GM21825 (cell line): ENCODE data around the gene CACNA1H.

ENCODE experiments used
- ATAC-seq: cut with Tn5 transposase; IDR thresholded peaks from one replicate; pipeline ENCODE4 v1.9.1; 2021; ENCODE audit warnings: mild to moderate bottlenecking, moderate library complexity; ENCODE audit not compliant: unreplicated experiment

The CACNA1H gene

DNA sequence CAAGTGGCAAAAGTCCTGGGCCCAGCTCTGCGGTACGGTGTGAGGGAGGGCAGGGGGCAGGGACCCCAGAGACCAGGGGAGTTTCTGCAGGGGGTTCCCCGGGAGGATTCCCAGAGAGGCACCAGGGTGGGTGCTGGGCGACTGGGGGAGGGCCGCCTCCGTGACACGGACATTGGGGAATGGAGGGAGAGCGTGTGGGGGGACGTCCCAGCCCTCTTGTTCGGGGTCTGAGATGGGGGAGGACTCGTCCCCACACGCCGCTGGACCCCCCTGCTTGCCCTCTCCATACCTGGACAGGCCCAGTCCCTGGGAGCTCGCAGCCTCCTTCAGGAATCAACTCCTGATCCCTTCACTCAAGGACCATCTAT is 30.5 kb upstream of the CACNA1H start:
- ATAC-seq: no peak

DNA sequence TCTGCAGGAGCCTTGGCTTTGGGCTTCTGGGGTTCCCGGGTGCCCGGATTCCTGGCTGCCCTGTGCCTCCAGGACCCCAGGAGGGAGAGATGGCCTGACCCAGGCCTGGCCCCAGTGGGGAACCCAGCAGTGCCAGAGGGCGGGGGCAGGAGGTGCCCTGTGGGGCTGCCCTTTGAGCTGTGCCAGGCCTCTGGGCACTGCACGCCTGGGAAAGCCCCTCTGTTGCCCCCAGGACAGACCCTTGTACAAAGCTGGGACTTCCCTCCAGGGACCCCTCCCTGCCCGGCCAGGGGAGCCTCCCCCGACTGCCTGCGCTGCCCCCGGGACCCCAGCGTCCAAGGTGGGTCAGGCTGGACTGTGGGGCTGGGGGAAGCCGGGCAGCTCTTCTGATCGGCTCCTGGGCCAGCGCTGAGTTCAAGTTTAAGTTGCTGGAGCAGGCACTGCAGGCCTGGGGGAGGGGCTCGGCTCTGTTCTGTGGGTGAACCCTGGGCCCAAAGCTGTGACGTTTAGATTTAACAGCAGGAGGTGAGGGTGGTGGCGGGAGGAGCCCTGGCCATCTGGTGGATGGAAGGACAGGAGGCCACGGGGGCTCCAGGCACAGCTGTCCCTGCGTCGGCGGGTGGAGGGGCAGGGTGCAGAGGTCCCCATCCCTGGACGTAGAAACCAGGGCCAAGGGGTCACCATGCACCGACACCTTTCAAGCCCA is 29.2 kb upstream of the CACNA1H start:
- no peak for ATAC-seq

DNA sequence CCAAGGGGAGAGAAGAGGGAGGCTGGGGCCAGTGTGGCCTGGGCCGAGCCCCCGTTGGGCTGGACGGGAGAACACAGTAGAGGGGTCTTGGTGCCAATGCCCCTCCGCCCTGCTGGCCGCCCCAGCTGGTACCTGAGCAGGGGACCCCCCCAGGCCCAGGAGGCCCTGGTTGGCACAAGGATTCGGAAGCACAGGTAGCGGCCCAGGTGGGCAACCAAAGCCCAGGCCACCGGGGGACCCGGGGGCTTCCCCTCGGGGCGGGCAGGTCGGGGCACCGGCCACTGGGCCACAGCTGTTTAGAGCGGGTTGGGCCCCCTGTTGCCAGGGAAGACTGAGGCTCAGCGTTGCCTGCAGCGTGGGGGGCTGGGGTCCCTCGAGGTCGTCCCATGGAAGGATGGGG is 28.6 kb upstream of the CACNA1H start:
- ATAC-seq: no peak

DNA sequence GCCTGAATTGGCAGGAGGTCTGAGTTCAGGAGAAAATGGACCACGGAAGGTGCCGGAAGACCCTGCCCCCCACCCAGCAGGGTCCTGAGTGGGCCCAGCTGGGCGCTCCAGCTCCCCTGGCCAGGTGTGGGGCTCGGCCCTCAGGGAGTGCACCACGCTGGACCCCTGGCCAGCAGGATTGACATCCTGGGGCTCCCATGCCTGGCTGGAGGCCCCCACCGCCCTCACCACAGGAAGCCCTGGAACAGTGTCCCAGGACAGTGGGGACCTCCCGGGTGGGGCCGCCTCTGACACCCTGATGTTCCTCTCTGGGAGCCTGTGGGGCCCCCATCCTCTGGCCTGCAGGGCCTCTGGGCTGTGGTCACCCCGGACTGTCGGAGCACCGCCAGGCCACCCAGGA is 28.1 kb upstream of the CACNA1H start:
- no peak for ATAC-seq

DNA sequence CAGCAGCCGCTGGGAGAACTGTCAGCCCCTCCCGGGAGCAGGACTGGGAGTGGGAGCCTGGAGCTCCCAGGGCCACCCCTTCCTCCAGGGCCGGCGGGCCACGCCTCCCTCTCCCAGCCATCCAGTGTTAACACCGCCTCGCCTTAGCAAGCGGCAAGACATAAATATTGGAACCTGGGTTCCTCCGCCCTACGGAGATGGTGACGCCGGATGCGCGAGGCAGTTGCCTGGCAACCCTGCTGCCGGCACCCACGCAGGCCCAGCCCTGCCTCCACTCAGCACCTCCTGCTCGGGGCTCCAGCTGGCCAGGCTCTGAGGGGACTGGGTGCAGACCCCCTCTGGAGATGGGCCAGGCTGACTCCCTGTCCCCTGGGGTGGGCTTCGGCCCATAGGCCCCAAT is 27.4 kb upstream of the CACNA1H start:
- ATAC-seq: no peak

DNA sequence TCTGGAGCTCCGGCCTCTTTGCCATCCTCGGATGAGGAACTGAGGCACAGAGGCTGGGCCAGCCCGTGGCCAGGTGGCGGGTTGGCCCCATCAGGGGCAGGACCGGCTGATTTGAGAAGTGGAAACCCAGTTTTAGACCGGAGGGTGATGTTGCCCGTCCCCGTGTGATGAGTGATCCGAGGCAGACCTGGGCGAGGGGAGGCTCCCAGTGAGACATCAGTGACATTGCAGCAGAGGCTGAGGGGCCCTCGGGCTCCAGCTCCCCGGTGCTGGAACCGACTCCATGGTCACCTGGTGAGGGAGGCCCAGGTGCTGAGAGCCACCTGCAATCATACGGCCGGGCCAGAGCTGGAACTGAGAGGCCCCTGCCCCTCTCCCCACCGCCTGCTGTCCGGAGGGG is 26.9 kb upstream of the CACNA1H start:
- ATAC-seq: no peak

DNA sequence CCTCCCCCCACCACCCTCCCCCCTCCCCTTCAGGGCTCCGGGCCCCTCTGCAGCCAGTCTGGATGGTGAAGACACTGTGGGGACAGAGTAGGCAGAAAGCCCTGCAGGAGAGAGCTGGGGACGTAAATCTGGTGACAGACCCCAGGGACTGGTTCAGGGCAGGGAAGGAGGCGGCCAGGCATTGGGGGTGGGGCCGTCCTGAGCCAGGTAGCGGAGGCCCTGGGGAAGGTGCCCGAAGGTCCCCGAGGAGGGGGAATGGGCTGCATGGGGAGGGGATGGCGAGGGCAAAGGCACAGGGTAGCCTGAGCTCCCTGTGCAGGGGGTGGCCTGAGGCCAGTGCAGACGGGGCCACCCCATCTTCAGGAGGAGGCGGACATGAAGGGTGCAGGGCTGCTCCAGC is 26.3 kb upstream of the CACNA1H start:
- ATAC-seq: no peak

DNA sequence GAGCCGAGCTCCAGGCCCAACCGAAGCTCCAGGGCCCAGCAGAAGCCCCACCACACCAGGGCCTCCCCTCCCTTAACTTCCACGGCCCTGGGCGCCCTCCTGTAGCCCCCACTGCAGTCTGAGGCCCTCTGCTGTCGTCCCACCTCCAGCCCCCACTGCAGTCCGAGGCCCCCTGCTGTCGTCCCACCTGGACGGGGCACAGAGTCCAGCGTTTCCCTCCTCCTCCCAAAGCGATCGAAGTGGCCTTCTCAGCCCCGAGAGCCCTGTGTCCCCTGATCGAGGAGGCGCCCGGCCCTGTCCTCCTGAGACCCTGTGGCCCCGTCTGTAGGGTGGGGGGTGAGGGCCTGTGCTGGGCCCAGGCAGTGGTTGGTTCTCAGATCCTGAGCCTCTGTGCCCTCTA is 25.8 kb upstream of the CACNA1H start:
- ATAC-seq: no peak

DNA sequence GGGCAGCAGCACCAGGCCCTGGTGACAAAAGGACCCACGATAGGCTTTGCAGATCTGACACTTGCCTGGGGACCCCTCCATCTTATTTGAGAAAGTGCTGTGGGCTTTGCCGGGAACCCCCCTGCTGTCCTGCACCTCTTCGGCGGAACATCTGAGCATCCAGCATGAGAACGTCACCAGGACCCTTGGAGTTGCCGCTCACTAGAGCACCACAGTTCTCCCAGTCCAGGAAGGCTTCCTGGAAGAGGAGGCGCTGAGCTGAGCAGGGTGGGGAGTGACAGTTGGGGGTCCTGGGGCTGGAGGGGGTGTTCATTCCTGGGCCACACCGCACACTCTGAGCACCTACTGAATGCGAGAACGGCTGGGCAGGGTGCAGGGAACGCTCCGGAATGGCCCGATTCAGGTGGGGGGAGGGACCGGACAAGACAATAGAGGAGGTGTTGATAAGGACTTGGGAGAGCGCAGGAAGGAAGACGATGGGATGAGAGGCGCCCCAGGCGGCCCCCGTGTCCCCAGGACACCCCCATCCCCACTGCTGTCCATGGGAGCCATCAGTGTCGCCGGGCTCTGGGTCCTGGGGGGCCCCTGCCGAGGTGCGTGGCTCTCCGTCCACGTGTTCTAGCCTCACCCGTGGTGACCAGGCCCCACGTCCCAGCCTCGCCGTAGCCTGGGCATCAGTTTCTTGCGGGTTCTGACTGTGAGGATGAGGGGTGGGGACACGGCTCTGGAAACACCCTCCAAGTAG is 24.8 kb upstream of the CACNA1H start:
- ATAC-seq: no peak

DNA sequence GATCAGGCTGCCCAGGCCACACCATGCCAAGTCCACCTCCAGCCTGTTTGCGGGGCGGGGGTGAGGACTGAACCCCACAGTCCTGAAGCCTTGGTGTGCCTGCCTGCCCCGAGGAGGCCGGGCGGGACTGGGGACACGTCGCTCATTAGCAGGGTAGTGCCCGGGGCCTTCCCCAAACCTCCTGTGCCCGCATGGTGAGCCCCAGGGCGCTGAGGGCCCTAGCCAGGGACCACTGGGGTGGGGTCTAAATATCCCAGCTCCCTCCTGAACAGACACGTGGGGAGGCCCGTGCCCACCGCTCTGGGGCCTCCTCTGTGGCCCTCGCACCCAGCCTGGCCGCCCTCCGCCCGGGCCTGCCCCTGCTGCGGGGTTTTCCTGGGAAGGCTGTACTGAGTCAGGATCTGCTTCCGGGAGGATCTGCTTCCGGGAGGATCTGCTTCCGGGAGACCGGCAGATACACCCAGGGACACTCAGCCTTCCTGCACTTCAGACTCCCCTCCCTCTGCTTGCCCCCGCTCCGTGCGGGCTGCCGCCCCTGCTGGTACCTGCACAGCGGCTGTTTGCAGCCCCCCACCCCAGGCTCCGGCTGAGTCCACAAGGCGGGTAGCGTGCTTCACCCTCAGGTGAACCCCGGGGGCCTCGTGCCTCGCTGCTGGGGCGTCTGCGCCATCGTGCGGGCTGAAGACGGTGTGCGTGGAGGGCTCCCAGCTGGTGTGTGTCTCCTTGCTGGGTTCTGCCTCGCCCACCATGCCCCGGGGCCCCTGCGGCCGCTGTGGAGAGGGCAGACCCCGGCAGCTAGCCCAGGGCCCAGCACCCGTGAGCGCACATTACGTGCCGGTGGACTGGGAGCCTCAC is 23.6 kb upstream of the CACNA1H start:
- no peak for ATAC-seq

DNA sequence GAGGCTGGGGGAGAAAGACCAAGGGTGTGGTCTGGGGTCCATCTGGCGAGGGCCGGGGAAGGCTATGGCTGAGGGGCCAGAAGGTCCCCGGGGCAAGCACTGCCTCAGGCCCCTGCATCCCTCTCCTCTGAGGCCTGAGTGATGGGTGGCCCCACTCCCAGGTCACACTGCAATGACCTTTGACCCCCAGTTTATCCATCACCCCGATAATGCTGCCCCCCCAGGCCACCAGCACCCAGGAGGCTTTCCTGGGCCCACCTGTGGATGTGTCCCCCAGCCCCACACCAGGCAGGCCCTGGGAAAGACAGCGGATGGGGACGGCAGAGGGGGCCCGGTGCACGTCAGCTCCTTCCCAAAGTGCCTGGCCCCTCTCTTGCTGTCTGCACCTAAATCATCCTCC is 22.5 kb upstream of the CACNA1H start:
- ATAC-seq: no peak

DNA sequence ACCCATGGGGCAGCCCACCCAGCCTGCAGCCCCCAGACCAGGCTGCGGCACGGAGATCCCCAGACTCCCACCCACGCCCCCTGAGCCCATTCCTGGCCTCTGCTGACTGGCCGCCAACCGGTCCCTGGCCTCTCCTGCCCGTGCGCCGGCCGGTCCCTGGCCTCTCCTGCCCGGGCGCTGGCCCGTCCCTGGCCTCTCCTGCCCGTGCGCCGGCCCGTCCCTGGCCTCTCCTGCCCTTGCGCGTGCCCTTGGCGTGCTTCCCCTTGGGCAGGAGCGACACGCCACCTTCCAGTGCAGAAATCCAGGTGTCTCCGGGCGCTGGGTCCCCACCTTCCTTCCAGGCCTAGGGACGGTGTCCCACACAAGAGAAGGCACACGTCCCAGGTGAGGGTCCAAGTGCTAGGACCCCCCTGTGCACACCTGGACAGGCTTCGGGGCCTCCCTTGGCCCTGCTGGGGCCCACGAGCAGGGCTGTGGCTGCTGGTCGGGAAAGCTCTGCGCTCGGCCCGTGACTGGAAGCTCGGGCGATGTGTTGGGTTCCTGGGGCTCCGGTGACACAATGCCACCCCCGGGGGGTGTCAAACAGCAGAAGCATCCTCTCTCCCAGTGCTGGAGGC is 21.4 kb upstream of the CACNA1H start:
- no peak for ATAC-seq

DNA sequence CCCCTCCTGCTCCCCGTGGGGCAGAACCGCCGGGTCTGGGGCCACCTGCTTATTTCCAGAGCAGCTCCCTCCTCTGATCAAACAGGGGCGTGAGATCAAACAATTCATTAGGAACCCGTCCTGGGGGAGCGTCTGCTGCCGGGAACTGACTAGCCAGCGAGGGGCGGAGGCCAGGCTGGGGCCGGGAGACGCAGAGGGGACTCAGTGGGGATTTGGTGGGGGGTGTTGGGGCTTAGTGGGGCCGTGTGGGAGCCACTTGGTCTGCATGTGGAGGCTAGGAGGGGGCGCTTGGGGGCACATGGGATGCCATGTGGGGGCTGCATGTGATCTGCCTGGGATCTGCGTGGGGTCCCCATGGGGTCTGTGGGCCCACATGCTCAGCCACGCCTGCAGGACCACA is 20.5 kb upstream of the CACNA1H start:
- ATAC-seq: no peak

DNA sequence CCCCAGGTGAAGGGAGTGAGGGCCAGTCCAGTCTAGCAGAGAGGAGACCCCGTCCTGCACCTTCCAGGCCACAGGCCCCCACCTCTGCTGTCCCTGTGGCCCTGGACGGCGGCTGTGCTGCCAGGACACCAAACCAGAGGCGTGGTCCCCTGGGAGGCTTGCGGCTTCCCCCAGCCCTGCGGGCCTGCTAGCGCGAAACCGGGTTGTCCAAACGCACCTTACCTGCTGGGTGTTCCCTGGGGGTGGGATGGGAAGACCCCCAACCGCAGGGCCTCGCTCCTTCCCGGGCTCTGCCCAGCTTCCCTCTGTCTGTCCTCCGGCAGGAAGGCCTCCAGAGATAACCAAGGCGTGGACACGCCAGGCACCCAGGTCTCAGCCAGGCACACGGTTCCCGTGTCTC is 19.6 kb upstream of the CACNA1H start:
- ATAC-seq: no peak

DNA sequence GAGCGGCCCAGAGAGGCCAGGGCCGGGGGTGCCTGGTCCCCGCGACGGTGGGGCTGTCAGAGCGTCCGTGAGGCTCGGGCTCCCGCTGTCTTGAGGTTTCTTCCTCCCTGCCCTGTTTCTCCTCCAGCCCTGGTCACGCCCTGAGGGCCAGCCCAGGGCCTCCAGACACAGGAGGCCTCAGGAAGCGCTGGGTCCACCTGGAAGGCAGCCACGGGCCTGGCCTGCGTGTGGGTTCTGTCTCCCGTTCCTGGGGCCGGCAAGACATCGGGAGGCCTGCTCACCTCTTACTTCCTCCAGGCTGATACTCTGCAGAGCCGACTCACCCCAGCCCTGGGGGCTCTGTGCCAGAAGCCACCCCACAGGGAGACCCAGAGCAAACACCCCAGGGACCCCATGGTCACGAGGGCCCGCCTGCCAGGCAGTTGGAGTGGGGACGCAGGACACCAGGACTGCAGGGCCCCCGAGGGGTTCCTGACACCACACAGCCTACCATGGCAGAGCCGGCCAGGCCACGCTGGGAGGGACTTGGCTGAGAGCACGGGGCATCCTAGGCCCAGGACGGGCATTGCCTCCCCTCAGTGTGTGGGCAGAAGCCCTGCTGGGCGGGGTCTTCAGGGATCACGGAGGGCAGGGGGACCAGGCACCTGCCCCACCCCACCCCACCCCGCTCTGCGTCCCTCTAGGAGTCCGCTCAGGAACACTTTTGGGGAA is 18.9 kb upstream of the CACNA1H start:
- no peak for ATAC-seq

DNA sequence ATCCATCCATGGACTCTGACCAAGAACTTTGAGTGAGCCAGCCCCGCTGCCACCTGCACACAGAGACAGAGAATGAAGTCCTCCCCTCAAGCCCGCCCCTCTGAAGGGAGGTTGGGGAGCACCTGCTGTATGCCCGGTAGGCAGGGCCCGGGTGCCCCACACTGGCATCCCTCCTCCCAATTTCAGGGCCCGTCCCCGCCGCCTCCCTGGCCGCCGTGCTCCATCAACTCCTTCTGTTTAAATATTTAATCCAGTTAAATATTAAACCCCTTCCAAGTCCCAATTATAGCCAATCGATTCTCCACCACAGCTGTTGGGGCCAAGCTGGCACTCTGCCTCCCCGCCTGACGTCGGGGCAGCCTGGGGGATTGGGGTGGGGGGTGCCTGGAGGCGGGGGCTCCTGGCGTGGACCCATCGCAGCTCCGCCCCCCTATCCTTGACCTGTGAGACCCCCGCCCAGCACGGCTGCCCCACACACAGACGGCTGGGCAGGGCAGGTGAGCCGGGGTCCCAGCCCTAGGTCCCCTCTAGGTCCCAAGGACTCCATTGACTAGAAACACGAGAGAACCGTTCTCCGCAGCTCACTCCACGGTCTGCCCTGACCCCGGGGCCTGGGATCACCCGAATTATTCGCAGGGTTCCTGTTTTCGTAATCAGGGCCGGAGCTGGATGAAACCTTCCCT is 18.0 kb upstream of the CACNA1H start:
- ATAC-seq: no peak

DNA sequence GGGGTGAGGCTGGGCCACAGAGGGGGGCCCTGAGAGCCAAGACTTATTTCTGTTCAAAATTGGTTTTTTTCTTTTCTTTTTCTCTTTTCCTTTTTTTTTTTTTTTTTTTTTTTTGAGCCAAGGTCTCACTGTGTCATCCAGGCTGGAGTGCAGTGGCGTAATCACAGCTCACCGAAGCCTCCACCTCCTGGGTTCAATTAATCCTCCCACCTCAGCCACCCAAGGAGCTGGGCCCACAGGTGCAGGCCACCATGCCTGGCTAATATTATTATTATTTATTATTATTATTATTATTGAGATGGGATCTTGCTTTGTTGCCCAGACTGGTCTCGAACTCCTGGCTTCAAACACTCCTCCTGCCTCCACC is 17.5 kb upstream of the CACNA1H start:
- ATAC-seq: no peak

DNA sequence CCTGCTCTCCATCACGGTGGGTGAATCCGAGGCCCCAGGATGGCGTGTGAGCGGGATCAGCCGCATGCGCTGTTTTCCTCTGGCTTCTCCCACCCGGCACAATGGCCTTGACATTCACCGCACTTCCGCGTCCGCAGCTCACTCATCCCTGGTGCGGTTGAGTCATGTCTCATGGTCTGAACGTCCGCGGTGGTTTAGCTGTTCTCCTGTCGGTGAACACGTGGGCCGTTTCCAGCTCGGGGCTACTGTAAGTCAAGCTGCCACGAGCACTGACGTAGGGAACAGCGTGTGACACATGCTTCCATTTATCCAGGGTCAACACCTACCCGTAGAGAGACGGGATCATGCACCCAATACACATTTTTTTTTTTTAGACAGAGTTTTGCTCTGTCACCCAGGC is 15.3 kb upstream of the CACNA1H start:
- ATAC-seq: no peak

DNA sequence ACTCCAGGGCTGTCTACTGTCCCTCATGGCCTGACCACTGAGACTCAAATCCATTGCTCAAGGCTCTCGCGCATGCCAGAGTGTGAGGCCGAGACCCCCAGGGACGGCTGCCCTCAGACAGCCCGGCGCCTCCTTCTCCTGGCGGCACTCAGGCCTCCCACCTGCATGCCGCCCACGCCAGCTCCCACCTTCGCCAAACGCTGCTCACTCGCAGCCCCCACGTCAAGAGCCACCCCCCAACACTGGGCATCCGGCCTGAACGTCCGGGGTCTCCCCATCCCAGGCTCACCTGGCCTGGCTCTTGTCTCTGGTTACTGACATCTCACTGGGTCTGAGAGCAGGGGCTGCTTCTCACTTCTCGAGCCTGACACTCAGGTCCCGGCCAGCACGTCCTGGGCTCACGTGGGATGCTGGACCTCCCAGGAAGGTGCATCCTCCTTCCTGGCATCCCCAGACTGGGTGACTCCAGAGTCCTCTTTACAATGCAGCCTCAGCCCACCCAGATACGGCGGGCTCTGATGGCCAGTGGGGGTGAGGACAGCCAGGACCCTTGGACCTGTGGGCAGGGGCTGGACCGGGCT is 12.2 kb upstream of the CACNA1H start:
- ATAC-seq: no peak

DNA sequence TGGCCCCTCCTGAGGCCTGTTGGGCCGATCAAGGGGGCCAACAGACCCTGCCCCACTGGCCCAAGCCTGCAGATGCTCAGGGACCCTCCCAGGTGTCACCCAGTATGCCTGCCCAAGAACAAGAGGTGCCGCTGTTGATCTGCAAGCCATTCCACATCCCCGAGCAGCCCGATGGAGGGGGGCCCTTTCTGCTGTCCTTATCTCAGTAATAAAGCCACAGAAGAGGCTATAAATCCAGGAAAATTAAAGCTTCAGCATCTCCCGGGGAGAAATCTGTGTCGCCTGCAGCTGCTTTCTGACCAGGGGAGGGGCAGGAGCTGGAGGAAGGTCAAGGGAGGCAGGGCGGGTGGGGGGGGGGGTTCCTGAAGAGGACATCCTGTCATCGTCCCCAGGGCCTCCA is 11.7 kb upstream of the CACNA1H start:
- ATAC-seq: no peak
